A549 (cell line): ENCODE results near the gene THEMIS.

Source experiments
- BCL3 ChIP-seq: fragments of >200 bp; sonication (Bioruptor Twin); formaldehyde crosslinking; IDR thresholded peaks from 3 replicates; pipeline ENCODE4 v1.6.1; 2016
- BHLHE40 ChIP-seq: IDR thresholded peaks from 2 replicates; pipeline ENCODE4 v1.6.1; 2012; ENCODE audit warnings: low read depth, low read length, inconsistent platforms
- CTCF ChIP-seq: fragments of >200 bp; sonication (Bioruptor Twin); formaldehyde crosslinking; IDR thresholded peaks from 3 replicates; pipeline ENCODE4 v1.5.1; 2016
- HDAC2 ChIP-seq: fragments of 200-600 bp; sonication (generic); IDR thresholded peaks from 2 replicates; pipeline ENCODE4 v1.6.1; 2016
- JUN ChIP-seq, 2 experiments: fragments of >200 bp; sonication (Bioruptor Twin); formaldehyde crosslinking; IDR thresholded peaks; 2 replicates in 1 of 2; 3 replicates in 1 of 2; pipeline ENCODE4 v1.6.1; 2016 to 2017
- POLR2A ChIP-seq: IDR thresholded peaks from 2 replicates; pipeline ENCODE4 v1.6.1; 2012; ENCODE audit warnings: mild to moderate bottlenecking, low read length

- TF ChIP-seq CTCF, result no peak
- TF ChIP-seq HDAC2, result no peak
- no peak for TF ChIP-seq BHLHE40
- TF ChIP-seq POLR2A, result no peak
- TF ChIP-seq BCL3, result no peak
- TF ChIP-seq JUN (IDR thresholded peaks at IDR 0.05), result no peak
These were observed 132.1 kb downstream of the THEMIS start for GRCh38 chr6:127768745-127769144.
